A673 (cell line): ENCODE measurements around the gene COG1.

Experiments used
- EZH2 ChIP-seq: fragments of 200-600 bp; sonication (generic); IDR thresholded peaks from 2 replicates; pipeline ENCODE4 v1.6.1; 2017; ENCODE audit warnings: borderline replicate concordance, low read depth, mild to moderate bottlenecking, mixed read lengths, antibody characterized with exemption, low read length; ENCODE audit not compliant: poor library complexity, severe bottlenecking
- TF ChIP-seq, protein P1 (sequence below): fragments of 300-800, 200-600 bp; sonication (generic); conservative IDR thresholded peaks from 2 replicates; pipeline ENCODE4 v1.5.1; 2017; ENCODE audit warnings: low read depth, mild to moderate bottlenecking, antibody characterized with exemption, low read length, moderate library complexity, mixed read lengths

DNA sequence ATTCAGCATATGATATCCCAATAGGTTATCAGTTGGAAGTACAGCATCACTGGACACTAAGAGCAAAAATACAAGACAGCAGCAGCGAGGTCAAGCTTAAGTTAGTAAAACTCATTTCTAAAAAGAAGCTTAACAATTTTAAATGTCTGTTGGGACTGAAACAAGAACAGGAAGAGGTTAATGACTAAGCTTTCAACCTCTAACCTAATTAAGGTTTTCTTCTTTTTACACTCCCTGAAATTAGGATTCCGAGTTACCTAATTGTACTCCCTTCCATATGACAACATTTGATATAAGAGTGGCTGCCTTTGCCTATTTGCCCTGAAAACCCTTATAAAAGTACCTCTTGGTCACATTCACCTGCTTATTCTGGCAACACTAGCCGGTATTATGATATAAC is 34.5 kb downstream of the COG1 start:
- TF ChIP-seq, protein P1, sequence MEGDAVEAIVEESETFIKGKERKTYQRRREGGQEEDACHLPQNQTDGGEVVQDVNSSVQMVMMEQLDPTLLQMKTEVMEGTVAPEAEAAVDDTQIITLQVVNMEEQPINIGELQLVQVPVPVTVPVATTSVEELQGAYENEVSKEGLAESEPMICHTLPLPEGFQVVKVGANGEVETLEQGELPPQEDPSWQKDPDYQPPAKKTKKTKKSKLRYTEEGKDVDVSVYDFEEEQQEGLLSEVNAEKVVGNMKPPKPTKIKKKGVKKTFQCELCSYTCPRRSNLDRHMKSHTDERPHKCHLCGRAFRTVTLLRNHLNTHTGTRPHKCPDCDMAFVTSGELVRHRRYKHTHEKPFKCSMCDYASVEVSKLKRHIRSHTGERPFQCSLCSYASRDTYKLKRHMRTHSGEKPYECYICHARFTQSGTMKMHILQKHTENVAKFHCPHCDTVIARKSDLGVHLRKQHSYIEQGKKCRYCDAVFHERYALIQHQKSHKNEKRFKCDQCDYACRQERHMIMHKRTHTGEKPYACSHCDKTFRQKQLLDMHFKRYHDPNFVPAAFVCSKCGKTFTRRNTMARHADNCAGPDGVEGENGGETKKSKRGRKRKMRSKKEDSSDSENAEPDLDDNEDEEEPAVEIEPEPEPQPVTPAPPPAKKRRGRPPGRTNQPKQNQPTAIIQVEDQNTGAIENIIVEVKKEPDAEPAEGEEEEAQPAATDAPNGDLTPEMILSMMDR: no peak
- no peak for TF ChIP-seq EZH2
